Measurements from ENCODE around the gene RPS2. TPM values are rescaled to one million over a fixed set of nuclear protein-coding genes. Genes with fewer than 3 reads are reported as not detected.

Gene RPS2
- total and polyA plus RNA-seq, 2 experiments from 2014 or later: 1,060 to 1,536 TPM

DNA sequence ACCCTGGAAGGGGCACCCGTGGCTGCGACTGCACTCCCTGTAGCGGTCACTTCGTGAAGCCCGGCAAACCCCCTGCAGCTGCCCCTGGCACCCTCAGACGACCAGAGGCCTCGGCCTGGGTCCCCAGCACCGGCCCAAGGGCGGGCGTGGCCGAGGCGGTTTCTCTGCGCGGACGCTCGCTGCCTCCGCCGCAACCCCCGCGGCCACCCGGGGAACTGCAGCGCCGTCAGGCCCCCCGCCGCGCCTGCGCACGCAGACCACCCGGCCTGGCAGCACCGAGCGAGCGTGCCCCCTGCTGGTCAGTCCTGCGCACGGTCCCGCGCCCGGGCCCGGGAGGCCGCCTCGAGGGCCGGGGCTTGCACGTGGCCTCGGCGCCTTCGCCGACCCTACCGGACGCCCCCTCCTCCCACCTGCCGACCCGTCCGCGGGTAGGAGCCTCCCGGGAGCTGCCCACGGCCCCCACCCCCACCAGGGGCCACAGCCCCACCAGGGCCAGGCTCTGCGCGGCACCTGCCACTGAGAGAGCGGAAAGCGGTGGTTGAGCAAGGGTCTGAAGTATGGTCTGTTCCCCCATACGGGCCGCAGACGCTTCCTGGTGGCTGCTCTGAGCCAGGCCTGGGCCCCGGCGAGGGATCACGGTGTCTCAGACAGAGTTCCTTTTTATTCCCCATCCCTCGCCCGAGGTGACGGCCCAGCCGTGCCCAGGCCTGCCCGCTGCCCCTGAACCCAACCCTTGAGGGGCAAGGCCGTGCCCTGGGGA is 34.9 kb downstream of the RPS2 start:
- peak overlapping the region; percentile 71 for H3K4me3 ChIP-seq
- H4K20me1 ChIP-seq (ENCODE audit: insufficient read depth): no peaks in the 10 kb centered on the region
- H2AFZ ChIP-seq: peak overlapping the region; percentile 95
- H3K4me1 ChIP-seq (ENCODE audit: insufficient read depth): no peaks in the 10 kb centered on the region
- in situ Hi-C loops (cut with MboI): no loop called here
- no peak overlapping the region for H3K27ac ChIP-seq
- WGBS, 2 experiments (ENCODE audit: low coverage in 1 of 2, low lambda C conversion rate in 2 of 2, missing lambda C conversion rate in 2 of 2): 13 to 17% methylated on average over 43 to 46 of the region's 70 CpGs
- no peaks in the 10 kb centered on the region for H3K9me2 ChIP-seq (ENCODE audit: insufficient read depth)
- H3F3A ChIP-seq (ENCODE audit: insufficient read depth): no peaks in the 10 kb centered on the region
- peak overlapping the region; percentile 74 for H3K4me2 ChIP-seq (ENCODE audit: unreplicated experiment)
- no peaks in the 10 kb centered on the region for H3K9me3 ChIP-seq (ENCODE audit: low read depth)
- peak overlapping the region; percentile 84 for H3K9ac ChIP-seq
- H3K79me2 ChIP-seq (ENCODE audit: insufficient read depth): no peaks in the 10 kb centered on the region
- DNase-seq: peak; percentile 94
- no peak for TF ChIP-seq EZH2 (IDR thresholded peaks at IDR 0.05; ENCODE audit: insufficient read depth, poor library complexity, severe bottlenecking)
- no peak for TF ChIP-seq EZH2phosphoT487 (IDR thresholded peaks at IDR 0.05; ENCODE audit: insufficient read depth, low read depth)
- no peaks in the 10 kb centered on the region for H3K27me3 ChIP-seq (replicated peaks; ENCODE audit: insufficient read depth)
- H3K36me3 ChIP-seq (ENCODE audit: low read depth): no peaks in the 10 kb centered on the region

- no peaks in the 10 kb centered on the region for H3K79me2 ChIP-seq (ENCODE audit: insufficient read depth)
- H3K4me3 ChIP-seq: peak overlapping the region; percentile 71
- H3K27me3 ChIP-seq (replicated peaks; ENCODE audit: insufficient read depth): no peaks in the 10 kb centered on the region
- no peaks in the 10 kb centered on the region for H3F3A ChIP-seq (ENCODE audit: insufficient read depth)
- H3K27ac ChIP-seq: no peak overlapping the region
- no peaks in the 10 kb centered on the region for H3K9me3 ChIP-seq (ENCODE audit: low read depth)
- H3K36me3 ChIP-seq (ENCODE audit: low read depth): no peaks in the 10 kb centered on the region
- H3K4me2 ChIP-seq (ENCODE audit: unreplicated experiment): peak overlapping the region; percentile 74
- WGBS, 2 experiments (ENCODE audit: low coverage in 1 of 2, low lambda C conversion rate in 2 of 2, missing lambda C conversion rate in 2 of 2): 4 to 9% methylated on average over 9 to 10 of the region's 11 CpGs
- in situ Hi-C loops (cut with MboI): no loop called here
- TF ChIP-seq EZH2 (IDR thresholded peaks at IDR 0.05; ENCODE audit: insufficient read depth, poor library complexity, severe bottlenecking) (no peak), EZH2phosphoT487 (IDR thresholded peaks at IDR 0.05; ENCODE audit: insufficient read depth, low read depth) (no peak)
- no peaks in the 10 kb centered on the region for H3K4me1 ChIP-seq (ENCODE audit: insufficient read depth)
- DNase-seq: peak; percentile 66
- H3K9ac ChIP-seq: peak overlapping the region; percentile 84
- H3K9me2 ChIP-seq (ENCODE audit: insufficient read depth): no peaks in the 10 kb centered on the region
- H2AFZ ChIP-seq: peak overlapping the region; percentile 95
- no peaks in the 10 kb centered on the region for H4K20me1 ChIP-seq (ENCODE audit: insufficient read depth)
Observed at GRCh38 chr16:1929105-1929504, 35.5 kb downstream of the RPS2 start.

- Histone ChIP-seq H3K4me3 (no peak overlapping the region), H3K36me3 (ENCODE audit: low read depth) (no peaks in the 10 kb centered on the region), H2AFZ (no peak overlapping the region), H3K9ac (no peak overlapping the region), H3F3A (ENCODE audit: insufficient read depth) (no peaks in the 10 kb centered on the region), H3K79me2 (ENCODE audit: insufficient read depth) (no peaks in the 10 kb centered on the region), H3K4me2 (ENCODE audit: unreplicated experiment) (no peak overlapping the region), H3K4me1 (ENCODE audit: insufficient read depth) (no peaks in the 10 kb centered on the region), H3K27ac (no peak overlapping the region), H4K20me1 (ENCODE audit: insufficient read depth) (no peaks in the 10 kb centered on the region), H3K9me3 (ENCODE audit: low read depth) (no peaks in the 10 kb centered on the region), H3K27me3 (replicated peaks; ENCODE audit: insufficient read depth) (peaks cover 25% of the 10 kb centered on the region), H3K9me2 (ENCODE audit: insufficient read depth) (no peaks in the 10 kb centered on the region)
- no peak for TF ChIP-seq EZH2phosphoT487 (IDR thresholded peaks at IDR 0.05; ENCODE audit: insufficient read depth, low read depth)
- TF ChIP-seq EZH2 (IDR thresholded peaks at IDR 0.05; ENCODE audit: insufficient read depth, poor library complexity, severe bottlenecking): no peak
- DNase-seq: no peak
- in situ Hi-C loops (cut with MboI): no loop called here
- WGBS, 2 experiments (ENCODE audit: low coverage in 1 of 2, low lambda C conversion rate in 2 of 2, missing lambda C conversion rate in 2 of 2): 54 to 59% methylated on average over 5 to 11 of the region's 11 CpGs
Observed at GRCh38 chr16:1926271-1926670, 38.4 kb downstream of the RPS2 start.

GRCh38 chr16:1924095-1924494 is 40.5 kb downstream of the RPS2 start:
- in situ Hi-C loops (cut with MboI): no loop called here
- Histone ChIP-seq H3K4me3 (no peak overlapping the region), H4K20me1 (ENCODE audit: insufficient read depth) (no peaks in the 10 kb centered on the region), H3K9ac (no peak overlapping the region), H3K9me3 (ENCODE audit: low read depth) (no peaks in the 10 kb centered on the region), H3K36me3 (ENCODE audit: low read depth) (no peaks in the 10 kb centered on the region), H3K4me1 (ENCODE audit: insufficient read depth) (no peaks in the 10 kb centered on the region), H2AFZ (no peak overlapping the region), H3F3A (ENCODE audit: insufficient read depth) (no peaks in the 10 kb centered on the region), H3K27me3 (replicated peaks; ENCODE audit: insufficient read depth) (peaks cover 39% of the 10 kb centered on the region), H3K27ac (no peak overlapping the region), H3K9me2 (ENCODE audit: insufficient read depth) (no peaks in the 10 kb centered on the region), H3K4me2 (ENCODE audit: unreplicated experiment) (no peak overlapping the region), H3K79me2 (ENCODE audit: insufficient read depth) (no peaks in the 10 kb centered on the region)
- TF ChIP-seq EZH2 (IDR thresholded peaks at IDR 0.05; ENCODE audit: insufficient read depth, poor library complexity, severe bottlenecking) (no peak), EZH2phosphoT487 (IDR thresholded peaks at IDR 0.05; ENCODE audit: insufficient read depth, low read depth) (no peak)
- no peak for DNase-seq
- 72 to 85% methylated on average over 5 of the region's 5 CpGs for WGBS, 2 experiments (ENCODE audit: low coverage in 1 of 2, low lambda C conversion rate in 2 of 2, missing lambda C conversion rate in 2 of 2)

Measured in GM23248 (cell line).